Measurements from ENCODE around the gene DAPK1. TPM values are rescaled to one million over a fixed set of nuclear protein-coding genes. Genes with fewer than 3 reads are reported as not detected.

Gene DAPK1
- total and polyA plus RNA-seq, 10 of the 15 experiments (the other 5 are each of a cell fraction or from before 2014, with no cell fraction given) = 8.2 to 94.7 (median 51.6) TPM

DNA sequence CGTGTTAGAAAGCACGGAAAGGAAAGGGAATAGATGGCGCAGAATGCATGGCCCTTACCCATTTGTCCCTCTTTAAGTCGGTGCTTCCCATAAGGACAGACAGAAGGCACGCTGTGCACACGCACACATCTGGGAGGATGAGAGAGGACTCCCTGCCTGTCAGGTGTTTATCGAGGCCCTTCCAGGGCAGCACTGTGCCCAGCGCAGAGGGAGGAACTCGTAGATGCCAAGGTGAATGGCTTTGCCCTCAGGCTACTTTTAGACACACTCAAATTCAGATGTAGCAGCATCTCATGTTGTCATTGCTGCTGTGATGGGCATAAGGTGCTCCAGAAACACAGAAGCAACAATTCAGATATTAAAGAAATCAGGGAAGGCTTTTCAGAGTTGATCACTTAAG is 158.1 kb downstream of the DAPK1 start (continued):
- TF ChIP-seq, protein P1, sequence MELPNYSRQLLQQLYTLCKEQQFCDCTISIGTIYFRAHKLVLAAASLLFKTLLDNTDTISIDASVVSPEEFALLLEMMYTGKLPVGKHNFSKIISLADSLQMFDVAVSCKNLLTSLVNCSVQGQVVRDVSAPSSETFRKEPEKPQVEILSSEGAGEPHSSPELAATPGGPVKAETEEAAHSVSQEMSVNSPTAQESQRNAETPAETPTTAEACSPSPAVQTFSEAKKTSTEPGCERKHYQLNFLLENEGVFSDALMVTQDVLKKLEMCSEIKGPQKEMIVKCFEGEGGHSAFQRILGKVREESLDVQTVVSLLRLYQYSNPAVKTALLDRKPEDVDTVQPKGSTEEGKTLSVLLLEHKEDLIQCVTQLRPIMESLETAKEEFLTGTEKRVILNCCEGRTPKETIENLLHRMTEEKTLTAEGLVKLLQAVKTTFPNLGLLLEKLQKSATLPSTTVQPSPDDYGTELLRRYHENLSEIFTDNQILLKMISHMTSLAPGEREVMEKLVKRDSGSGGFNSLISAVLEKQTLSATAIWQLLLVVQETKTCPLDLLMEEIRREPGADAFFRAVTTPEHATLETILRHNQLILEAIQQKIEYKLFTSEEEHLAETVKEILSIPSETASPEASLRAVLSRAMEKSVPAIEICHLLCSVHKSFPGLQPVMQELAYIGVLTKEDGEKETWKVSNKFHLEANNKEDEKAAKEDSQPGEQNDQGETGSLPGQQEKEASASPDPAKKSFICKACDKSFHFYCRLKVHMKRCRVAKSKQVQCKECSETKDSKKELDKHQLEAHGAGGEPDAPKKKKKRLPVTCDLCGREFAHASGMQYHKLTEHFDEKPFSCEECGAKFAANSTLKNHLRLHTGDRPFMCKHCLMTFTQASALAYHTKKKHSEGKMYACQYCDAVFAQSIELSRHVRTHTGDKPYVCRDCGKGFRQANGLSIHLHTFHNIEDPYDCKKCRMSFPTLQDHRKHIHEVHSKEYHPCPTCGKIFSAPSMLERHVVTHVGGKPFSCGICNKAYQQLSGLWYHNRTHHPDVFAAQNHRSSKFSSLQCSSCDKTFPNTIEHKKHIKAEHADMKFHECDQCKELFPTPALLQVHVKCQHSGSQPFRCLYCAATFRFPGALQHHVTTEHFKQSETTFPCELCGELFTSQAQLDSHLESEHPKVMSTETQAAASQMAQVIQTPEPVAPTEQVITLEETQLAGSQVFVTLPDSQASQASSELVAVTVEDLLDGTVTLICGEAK (IDR thresholded peaks at IDR 0.05; ENCODE audit: borderline replicate concordance) = no peak
- no peak for TF ChIP-seq SIX5 (IDR thresholded peaks at IDR 0.05; ENCODE audit: low read depth, low read length, severe bottlenecking)
- TF ChIP-seq ZNF274 (IDR thresholded peaks at IDR 0.05; ENCODE audit: insufficient read depth, insufficient read length) = no peak
- no peak for TF ChIP-seq POLR2AphosphoS5 (IDR thresholded peaks at IDR 0.05; ENCODE audit: low read length)
- no peak for TF ChIP-seq HDGF (IDR thresholded peaks at IDR 0.05)

DNA sequence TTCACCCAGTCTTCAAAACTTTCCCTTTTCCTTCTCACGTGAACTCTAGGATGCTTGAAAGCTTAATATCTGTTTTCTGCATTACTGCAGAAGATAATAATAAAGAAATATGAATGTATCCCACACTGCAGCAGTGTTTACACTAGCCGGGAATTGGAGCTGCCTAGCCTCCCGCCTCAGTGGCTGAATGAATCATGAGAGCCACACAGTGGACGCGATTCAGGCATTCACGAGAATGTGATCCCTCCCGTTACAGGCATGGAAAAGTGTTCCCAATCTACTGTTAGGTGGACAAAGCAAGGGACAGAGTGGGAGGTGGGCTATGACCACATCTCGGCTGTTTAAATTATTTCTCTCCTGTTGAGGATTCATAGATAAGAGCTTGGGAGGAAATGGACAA is 158.8 kb downstream of the DAPK1 start:
- SMC1A ChIA-PET (ENCODE audit: uncharacterized antibody, unreplicated experiment) = interaction anchor here (0.8 kb wide), 1 partner anchor 11 kb away, joined by 3 read pairs; no protein-coding TSS in a partner anchor
- 64% methylated on average over 8 of the region's 8 CpGs for WGBS (ENCODE audit: insufficient coverage, insufficient replicate concordance, low lambda C conversion rate, missing lambda C conversion rate)
- no peak for FAIRE-seq
- H3K36me3 ChIP-seq (ENCODE audit: control insufficient read depth in 2 of 2, insufficient read depth in 2 of 2, low read length in 1 of 2) = peaks cover 2 to 9% of the 10 kb centered on the region in 2 experiments
- H3K4me3 ChIP-seq = no peak overlapping the region
- POLR2A ChIA-PET = no interaction called here
- no peak overlapping the region for H3K4me2 ChIP-seq (ENCODE audit: control insufficient read depth, insufficient read depth)
- no peaks in the 10 kb centered on the region for H3K79me2 ChIP-seq (ENCODE audit: control insufficient read depth, insufficient read depth, low read length)
- BruUV-seq (replicated peaks) = no TSS peak
- no peaks in the 10 kb centered on the region for H3K4me1 ChIP-seq (ENCODE audit: control insufficient read depth, insufficient read depth, low read length)
- RAD21 ChIA-PET (ENCODE audit: unreplicated experiment) = interaction anchor here (1.1 kb wide), 1 partner anchor 318 kb away, joined by 4 read pairs; no protein-coding TSS in a partner anchor
- intact Hi-C loops (cut with micrococcal nuclease; ENCODE audit: unreplicated experiment) = no loop called here
- CTCF ChIA-PET = interaction anchor here (0.5 to 1.1 kb wide), 2 partner anchors 101 to 159 kb away, joined by 3 read pairs; partner anchors contain the start of gene DAPK1
- H3K9me3 ChIP-seq (replicated peaks; ENCODE audit: control insufficient read depth, insufficient read depth, low read length) = no peaks in the 10 kb centered on the region; the same call in 2 of the 3 replicates
- no peaks in the 10 kb centered on the region for H4K20me1 ChIP-seq (ENCODE audit: control insufficient read depth, insufficient read depth)
- H3K27me3 ChIP-seq (replicated peaks in 1 of 2; ENCODE audit: control insufficient read depth in 2 of 2, insufficient read depth in 2 of 2, low read length in 1 of 2) = no peaks in the 10 kb centered on the region
- in situ Hi-C loops (cut with MboI) = no loop called here
- no peak overlapping the region for H3K27ac ChIP-seq (ENCODE audit: control insufficient read depth, insufficient read depth)
- no peak for DNase-seq (ENCODE audit: low read depth, low spot score)
- TF ChIP-seq FOS (IDR thresholded peaks at IDR 0.05; ENCODE audit: borderline replicate concordance, extremely low read depth, insufficient read length) (no peak), CREB1 (IDR thresholded peaks at IDR 0.05; ENCODE audit: low read depth) (no peak), MEF2A (IDR thresholded peaks at IDR 0.05; ENCODE audit: insufficient read depth, low read depth, low read length) (no peak), SP1 (IDR thresholded peaks at IDR 0.05; ENCODE audit: low read depth, low read length) (no peak), RFX5 (IDR thresholded peaks at IDR 0.05; ENCODE audit: low read depth, low read length) (no peak)
- TF ChIP-seq, protein P2, sequence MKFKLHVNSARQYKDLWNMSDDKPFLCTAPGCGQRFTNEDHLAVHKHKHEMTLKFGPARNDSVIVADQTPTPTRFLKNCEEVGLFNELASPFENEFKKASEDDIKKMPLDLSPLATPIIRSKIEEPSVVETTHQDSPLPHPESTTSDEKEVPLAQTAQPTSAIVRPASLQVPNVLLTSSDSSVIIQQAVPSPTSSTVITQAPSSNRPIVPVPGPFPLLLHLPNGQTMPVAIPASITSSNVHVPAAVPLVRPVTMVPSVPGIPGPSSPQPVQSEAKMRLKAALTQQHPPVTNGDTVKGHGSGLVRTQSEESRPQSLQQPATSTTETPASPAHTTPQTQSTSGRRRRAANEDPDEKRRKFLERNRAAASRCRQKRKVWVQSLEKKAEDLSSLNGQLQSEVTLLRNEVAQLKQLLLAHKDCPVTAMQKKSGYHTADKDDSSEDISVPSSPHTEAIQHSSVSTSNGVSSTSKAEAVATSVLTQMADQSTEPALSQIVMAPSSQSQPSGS (IDR thresholded peaks at IDR 0.05; ENCODE audit: low read length) = no peak
- TF ChIP-seq, protein P3, sequence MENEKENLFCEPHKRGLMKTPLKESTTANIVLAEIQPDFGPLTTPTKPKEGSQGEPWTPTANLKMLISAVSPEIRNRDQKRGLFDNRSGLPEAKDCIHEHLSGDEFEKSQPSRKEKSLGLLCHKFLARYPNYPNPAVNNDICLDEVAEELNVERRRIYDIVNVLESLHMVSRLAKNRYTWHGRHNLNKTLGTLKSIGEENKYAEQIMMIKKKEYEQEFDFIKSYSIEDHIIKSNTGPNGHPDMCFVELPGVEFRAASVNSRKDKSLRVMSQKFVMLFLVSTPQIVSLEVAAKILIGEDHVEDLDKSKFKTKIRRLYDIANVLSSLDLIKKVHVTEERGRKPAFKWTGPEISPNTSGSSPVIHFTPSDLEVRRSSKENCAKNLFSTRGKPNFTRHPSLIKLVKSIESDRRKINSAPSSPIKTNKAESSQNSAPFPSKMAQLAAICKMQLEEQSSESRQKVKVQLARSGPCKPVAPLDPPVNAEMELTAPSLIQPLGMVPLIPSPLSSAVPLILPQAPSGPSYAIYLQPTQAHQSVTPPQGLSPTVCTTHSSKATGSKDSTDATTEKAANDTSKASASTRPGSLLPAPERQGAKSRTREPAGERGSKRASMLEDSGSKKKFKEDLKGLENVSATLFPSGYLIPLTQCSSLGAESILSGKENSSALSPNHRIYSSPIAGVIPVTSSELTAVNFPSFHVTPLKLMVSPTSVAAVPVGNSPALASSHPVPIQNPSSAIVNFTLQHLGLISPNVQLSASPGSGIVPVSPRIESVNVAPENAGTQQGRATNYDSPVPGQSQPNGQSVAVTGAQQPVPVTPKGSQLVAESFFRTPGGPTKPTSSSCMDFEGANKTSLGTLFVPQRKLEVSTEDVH (IDR thresholded peaks at IDR 0.05; ENCODE audit: low read depth, partially characterized antibody) = no peak
- TF ChIP-seq, protein P4, sequence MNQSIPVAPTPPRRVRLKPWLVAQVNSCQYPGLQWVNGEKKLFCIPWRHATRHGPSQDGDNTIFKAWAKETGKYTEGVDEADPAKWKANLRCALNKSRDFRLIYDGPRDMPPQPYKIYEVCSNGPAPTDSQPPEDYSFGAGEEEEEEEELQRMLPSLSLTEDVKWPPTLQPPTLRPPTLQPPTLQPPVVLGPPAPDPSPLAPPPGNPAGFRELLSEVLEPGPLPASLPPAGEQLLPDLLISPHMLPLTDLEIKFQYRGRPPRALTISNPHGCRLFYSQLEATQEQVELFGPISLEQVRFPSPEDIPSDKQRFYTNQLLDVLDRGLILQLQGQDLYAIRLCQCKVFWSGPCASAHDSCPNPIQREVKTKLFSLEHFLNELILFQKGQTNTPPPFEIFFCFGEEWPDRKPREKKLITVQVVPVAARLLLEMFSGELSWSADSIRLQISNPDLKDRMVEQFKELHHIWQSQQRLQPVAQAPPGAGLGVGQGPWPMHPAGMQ (IDR thresholded peaks at IDR 0.05; ENCODE audit: borderline replicate concordance) = no peak
- H3K9ac ChIP-seq (ENCODE audit: control insufficient read depth, insufficient read depth, low read length) = no peak overlapping the region
- H2AFZ ChIP-seq (ENCODE audit: control insufficient read depth, low read depth, low read length) = no peak overlapping the region
- ATAC-seq = no peak
